HL-60/S4 treated with phorbol 12-myristate 13-acetate at 8.2 ng/mL for 4 days and 3 days (cell line): ENCODE measurements around the gene CD2.
"Not testable (repeated sequence)": the region's sequence is repeated elsewhere in the genome, so short reads cannot be mapped to it uniquely, and the experiment has no call there.

ENCODE experiments used
- in situ Hi-C: fragments of 300-500 bp; cut with MboI; formaldehyde crosslinking; loops from 2 replicates; pipeline ENCODE4 v1.15.0; 2022; ENCODE audit warnings: low sequenced_read_pairs

Gene CD2

GRCh38 chr1:116758456-116758815 lies 4.2 kb downstream of the CD2 start:
- in situ Hi-C loops = not testable (repeated sequence)

DNA sequence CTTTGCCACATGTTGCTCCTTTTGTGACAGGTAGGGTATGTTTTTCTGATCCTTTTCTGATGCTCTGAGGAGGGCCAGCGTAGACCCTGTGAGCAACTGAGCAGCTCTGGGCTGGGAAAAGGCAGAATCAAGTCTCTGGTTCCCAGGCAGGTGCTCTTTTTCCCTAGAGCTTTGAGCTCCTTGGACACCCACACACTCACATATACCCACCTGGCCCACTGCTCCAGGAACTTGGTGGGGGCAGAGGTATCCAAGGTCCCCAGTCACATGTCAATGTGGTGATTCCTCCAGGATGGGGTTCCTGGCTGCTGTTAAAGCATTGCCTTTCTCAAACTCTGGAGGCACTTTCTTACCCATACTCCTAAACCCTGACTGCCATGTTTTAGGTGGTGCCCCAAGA lies 5.4 kb downstream of the CD2 start:
- in situ Hi-C loops = no loop called here

GRCh38 chr1:116760487-116760886 lies 6.3 kb downstream of the CD2 start:
- in situ Hi-C loops = no loop called here

DNA sequence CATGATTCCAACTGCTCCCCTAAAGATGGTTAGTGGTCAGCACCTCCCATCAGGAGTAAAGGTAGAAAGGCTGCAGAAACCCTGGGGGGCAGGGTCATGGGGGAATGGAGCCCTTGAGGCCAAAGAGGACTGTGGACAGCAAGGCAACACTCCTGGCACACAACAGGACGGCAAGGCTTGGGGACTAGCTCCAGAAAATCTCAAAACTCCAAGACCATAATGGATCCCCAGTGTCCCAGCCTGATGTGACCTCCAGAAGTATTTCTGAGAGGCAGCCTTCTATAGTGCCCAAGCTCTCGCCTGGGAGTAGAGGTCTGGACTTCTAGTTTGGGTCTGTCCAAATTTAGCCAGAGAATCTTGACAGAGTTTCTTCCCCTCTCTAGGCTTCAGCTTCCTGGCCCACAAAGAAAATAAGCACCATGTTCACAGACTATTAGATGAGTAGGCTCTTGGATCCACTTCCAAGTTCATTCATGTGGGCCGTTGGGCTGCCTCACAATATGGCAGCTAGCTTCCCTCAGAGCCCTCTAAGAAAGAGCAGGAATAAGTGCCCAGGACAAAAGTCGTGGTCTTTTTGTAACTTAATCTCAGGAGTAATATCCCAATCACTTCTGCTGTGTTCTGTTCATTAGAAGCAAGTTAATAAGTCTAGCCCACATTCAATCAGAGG lies 6.9 kb downstream of the CD2 start:
- in situ Hi-C loops = no loop called here

DNA sequence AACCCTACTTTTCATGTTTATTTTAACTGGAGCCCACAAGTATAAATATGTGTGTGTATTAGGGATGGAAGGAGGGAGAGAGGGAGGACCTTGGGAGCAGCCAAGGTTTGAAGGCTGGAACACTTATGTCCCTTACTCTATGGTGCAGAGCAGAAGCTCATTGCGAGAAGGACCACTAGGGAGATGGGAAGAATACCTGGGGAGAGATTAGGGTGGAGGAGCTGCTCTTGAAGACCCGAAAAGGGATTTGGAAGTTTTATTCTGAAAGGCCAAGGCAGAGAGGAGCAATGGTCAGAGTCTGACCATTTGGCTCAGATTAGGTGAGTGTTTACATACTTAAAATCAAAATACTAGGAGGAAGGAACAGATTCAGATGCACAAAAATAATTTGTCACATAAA lies 8.1 kb downstream of the CD2 start:
- in situ Hi-C loops = no loop called here

GRCh38 chr1:116762781-116763115 lies 8.5 kb downstream of the CD2 start:
- in situ Hi-C loops = no loop called here

- in situ Hi-C loops = no loop called here
Observed at GRCh38 chr1:116763116-116763786, 9.0 kb downstream of the CD2 start.

GRCh38 chr1:116763787-116764465 lies 9.7 kb downstream of the CD2 start:
- in situ Hi-C loops = no loop called here

DNA sequence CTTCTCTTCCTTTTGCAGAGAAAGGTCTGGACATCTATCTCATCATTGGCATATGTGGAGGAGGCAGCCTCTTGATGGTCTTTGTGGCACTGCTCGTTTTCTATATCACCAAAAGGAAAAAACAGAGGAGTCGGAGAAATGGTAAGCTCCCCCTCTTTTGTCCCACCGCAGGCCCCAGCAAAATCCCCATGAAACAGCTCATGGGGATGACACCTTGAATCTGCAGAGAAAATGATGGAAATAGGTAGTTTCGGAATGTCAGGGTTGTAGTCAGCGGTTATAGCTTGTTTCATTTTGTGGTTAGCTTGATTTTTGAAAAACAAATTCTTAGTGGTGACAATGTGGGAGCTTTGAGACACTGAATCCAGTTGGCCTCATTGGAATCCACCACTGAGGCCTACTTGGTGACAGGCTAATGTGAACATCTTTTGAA lies 10.3 kb downstream of the CD2 start:
- in situ Hi-C loops = no loop called here

DNA sequence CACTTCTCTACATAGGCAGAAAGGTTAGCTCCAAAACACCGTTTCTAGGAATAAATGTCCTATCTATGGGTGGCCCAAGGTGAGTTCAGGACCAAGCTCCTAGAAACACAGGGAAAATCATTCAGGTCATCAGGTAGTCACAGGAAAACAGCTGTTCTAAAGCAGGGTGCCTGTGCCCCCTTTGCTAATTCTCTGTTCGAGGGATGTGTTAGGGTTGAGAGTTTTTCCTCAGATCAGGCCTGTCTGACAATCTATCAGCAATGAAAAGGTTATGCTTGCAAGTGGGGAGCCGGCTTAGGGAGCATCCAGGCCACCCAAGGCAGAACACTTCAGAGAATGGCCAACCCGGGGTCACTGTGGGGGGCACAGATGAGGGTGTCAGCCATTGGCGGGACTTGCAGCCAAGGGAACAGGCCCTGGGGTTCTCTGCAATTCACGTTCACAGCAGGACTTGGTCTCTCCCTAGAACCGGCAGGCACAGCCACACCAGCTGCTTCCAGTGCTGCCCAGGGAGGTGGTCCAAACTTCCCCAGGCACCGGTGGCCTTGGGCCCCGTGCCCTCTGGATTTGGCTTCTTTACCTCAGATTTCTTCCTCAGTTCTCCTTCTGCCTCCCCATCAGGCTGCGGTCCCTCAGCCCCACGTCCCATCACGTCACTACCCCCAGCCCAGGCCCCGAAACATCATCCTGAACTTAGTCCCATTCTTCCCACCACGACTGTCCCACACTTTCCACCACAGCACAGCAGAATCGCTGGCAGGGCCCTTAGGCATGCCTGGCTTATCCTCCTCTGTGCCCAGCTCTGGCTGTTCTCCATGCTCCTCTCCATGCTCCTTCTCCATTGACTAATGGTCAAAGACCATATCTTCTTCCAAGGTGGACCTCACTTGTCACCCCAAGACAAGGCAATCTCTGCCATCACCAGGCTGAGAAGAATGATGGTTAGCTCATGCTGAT lies 11.0 kb downstream of the CD2 start:
- in situ Hi-C loops = no loop called here

- in situ Hi-C loops = no loop called here
Observed at GRCh38 chr1:116765962-116766361, 11.7 kb downstream of the CD2 start.

DNA sequence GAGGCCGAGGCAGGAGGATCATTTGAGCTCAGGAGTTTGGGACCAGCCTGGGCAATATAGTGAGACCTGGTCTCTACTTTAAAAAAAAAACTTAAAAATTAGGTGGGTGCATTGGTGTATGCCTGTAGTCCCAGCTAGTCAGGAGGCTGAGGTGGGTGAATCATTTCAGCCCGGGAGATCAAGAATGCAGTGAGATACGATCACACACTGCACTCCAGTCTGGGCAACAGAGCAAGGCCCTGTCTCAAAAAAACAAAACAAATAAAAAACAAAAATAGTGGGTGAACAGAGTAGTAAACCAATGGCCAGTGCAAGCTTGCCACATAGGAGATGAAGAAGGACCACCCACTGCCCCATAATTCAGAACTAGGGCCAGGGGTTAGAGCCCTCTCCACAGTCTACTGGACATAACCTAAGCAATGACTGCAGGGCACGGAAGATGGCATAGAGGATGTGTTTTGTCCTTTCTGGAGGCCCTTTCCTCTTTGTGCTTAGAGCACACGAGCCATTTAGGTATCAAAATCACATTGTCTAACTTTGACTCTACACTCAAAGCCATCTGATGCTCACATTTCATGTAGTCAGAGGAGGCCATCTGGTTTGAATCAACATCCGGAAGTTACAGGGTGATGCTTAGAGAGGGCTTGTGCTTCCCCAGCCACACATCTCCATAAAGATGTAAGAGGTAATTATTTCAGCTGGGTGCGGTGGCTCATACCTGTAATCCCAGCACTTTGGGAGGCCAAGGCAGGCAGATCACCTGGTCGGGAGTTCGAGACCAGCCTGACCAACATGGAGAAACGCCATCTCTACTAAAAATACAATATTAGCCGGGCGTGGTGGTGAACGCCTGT lies 12.6 kb downstream of the CD2 start:
- in situ Hi-C loops = no loop called here

GRCh38 chr1:116767782-116768382 lies 13.7 kb downstream of the CD2 start:
- in situ Hi-C loops = no loop called here

- in situ Hi-C loops = no loop called here
Observed at GRCh38 chr1:116768416-116769103, 14.3 kb downstream of the CD2 start.

DNA sequence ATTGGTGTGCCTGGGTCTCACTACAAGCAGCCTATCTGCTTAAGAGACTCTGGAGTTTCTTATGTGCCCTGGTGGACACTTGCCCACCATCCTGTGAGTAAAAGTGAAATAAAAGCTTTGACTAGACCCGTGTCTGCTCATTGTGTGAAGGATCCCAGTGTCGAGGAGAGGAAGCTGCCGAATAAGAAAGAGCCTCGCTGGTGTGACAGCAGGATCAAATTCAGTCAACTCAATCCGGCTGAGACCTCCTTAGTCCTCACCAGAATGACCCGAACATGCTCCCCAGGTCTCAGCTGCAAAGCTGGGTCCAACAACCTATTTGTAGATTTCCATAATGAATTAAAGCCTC lies 14.8 kb downstream of the CD2 start:
- in situ Hi-C loops = no loop called here

DNA sequence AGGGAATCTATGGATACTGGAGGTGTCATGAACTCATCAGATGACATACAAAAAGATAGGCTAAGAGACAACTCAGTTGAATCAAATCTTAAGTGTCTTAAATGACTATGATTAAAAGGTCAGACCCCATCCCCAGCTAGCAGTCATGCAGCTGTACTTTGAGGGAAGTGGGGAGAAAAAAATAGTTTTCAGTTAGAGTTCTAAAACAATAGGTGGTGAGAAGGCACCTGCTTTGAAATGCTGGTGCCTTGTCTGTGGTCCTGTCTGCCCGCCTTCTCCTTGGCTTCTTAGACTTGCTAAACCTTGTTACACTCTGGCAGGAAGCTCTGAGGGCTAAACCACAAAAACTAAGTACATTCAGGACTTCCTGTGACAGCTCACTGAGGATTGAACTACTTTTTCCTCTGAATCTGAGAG lies 15.3 kb downstream of the CD2 start:
- in situ Hi-C loops = no loop called here

DNA sequence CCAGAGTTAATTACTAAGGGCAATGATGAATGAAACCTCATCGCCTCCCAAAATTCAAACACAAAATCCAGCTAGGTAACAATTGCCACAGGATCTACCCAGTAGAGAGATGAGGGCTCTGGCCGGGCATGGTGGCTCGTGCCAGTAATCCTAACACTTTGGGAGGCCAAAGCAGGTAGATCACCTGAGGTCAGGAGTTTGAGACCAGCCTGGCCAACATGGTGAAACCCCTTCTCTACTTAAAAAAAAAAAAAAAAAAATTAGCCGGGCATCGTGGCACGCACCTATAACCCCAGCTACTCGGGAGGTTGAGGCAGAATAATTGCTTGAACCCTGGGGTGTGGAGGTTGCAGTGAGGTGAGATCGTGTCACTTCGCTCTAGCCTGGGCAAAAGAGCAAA lies 15.8 kb downstream of the CD2 start:
- in situ Hi-C loops = no loop called here

GRCh38 chr1:116770625-116771024 lies 16.4 kb downstream of the CD2 start:
- in situ Hi-C loops = no loop called here

- in situ Hi-C loops = no loop called here
Observed at GRCh38 chr1:116771997-116772647, 17.9 kb downstream of the CD2 start.
